IMR-90 (cell line): ENCODE measurements around the gene CCDC134. TPM values are rescaled to one million over a fixed set of nuclear protein-coding genes. Genes with fewer than 3 reads are reported as not detected.

Experiments used
- ATAC-seq: fragments of 200-7000 bp; cut with Tn5 transposase; 2 replicates; pipeline ENCODE4 v1.9.1; 2020; ENCODE audit warnings: low read depth, mild to moderate bottlenecking, moderate library complexity
- BruUV-seq: library from RNA; stranded (reverse); fragments of 400-500 nt; replicated peaks from 2 replicates; lab custom pipeline; 2021; lab: Mats Ljungman, UMichigan
- CTCF ChIA-PET: fragments of 300-600 bp; formaldehyde crosslinking; extraction: SDS; loops from one replicate; lab custom pipeline; 2021; ENCODE audit warnings: antibody characterized with exemption; lab: Yijun Ruan, JAX
- POLR2A ChIA-PET: fragments of 300-600 bp; sonication (Branson Sonifier 250); formaldehyde crosslinking; loops from one replicate; lab custom pipeline; 2022; ENCODE audit warnings: antibody characterized with exemption; ENCODE audit not compliant: unreplicated experiment; lab: Charles Lee
- DNase-seq: peaks from one replicate; pipeline ENCODE4 v3.0.0; 2013
- H2AFZ ChIP-seq: replicated peaks from 2 replicates; pipeline ENCODE3; 2013; ENCODE audit warnings: low read length, mild to moderate bottlenecking; ENCODE audit not compliant: poor library complexity
- H2AK5ac ChIP-seq: 2 replicates; pipeline ENCODE4 v1.6.1; 2013; ENCODE audit warnings: low read depth, low read length, inconsistent platforms
- H2AK9ac ChIP-seq: replicated peaks from 2 replicates; pipeline ENCODE3; 2013; ENCODE audit warnings: mild to moderate bottlenecking, low read depth, low read length, moderate library complexity; ENCODE audit not compliant: poor library complexity
- H2BK120ac ChIP-seq: 2 replicates; pipeline ENCODE4 v1.6.1; 2013; ENCODE audit warnings: low read depth, low read length, inconsistent platforms
- H2BK15ac ChIP-seq: 3 replicates; pipeline ENCODE4 v1.6.1; 2013; ENCODE audit warnings: low read depth, low read length, inconsistent platforms
- H2BK20ac ChIP-seq: 2 replicates; pipeline ENCODE4 v1.6.1; 2013; ENCODE audit warnings: low read depth, mild to moderate bottlenecking, inconsistent platforms, low read length, moderate library complexity
- H2BK5ac ChIP-seq: 2 replicates; pipeline ENCODE4 v1.6.1; 2013; ENCODE audit warnings: mild to moderate bottlenecking, low read depth, low read length, inconsistent platforms; ENCODE audit not compliant: poor library complexity, severe bottlenecking
- H3K14ac ChIP-seq: replicated peaks from 2 replicates; pipeline ENCODE4 v1.6.1; 2013; ENCODE audit warnings: low read depth, low read length, inconsistent platforms
- H3K18ac ChIP-seq: 2 replicates; pipeline ENCODE4 v1.6.1; 2013; ENCODE audit warnings: low read depth, low read length, control low read depth
- H3K23ac ChIP-seq: 2 replicates; pipeline ENCODE4 v1.6.1; 2013; ENCODE audit warnings: low read depth, low read length, inconsistent platforms
- H3K27ac ChIP-seq: 2 replicates; pipeline ENCODE4 v1.5.1; 2013; ENCODE audit warnings: mild to moderate bottlenecking, control low read depth, low read length; ENCODE audit not compliant: insufficient read depth
- H3K27me3 ChIP-seq: 2 replicates; pipeline ENCODE4 v1.6.1; 2013; ENCODE audit warnings: low read length; ENCODE audit not compliant: control insufficient read depth, insufficient read depth
- H3K36me3 ChIP-seq: 2 replicates; pipeline ENCODE4 v1.6.1; 2013; ENCODE audit warnings: low read length, mixed read lengths; ENCODE audit not compliant: control insufficient read depth, insufficient read depth
- H3K4ac ChIP-seq: 2 replicates; pipeline ENCODE4 v1.6.1; 2013; ENCODE audit warnings: low read depth, low read length, inconsistent platforms
- H3K4me1 ChIP-seq: 2 replicates; pipeline ENCODE4 v1.6.1; 2013; ENCODE audit warnings: low read length, mixed read lengths; ENCODE audit not compliant: control insufficient read depth, insufficient read depth
- H3K4me2 ChIP-seq: 2 replicates; pipeline ENCODE4 v1.6.1; 2013; ENCODE audit warnings: low read depth, mild to moderate bottlenecking, control low read depth, low read length, moderate library complexity
- H3K4me3 ChIP-seq: 2 replicates; pipeline ENCODE4 v1.5.1; 2013; ENCODE audit warnings: low read depth, mild to moderate bottlenecking, control low read depth, low read length, moderate library complexity; ENCODE audit not compliant: insufficient read depth
- H3K56ac ChIP-seq: 2 replicates; pipeline ENCODE4 v1.6.1; 2013; ENCODE audit warnings: low read length, inconsistent platforms; ENCODE audit not compliant: insufficient read depth; ENCODE audit errors: extremely low read depth
- H3K79me1 ChIP-seq, 2 experiments: 2 replicates each; pipeline ENCODE4 v1.6.1; 2013; ENCODE audit warnings: low read length in 2 of 2, inconsistent platforms in 1 of 2, low read depth in 1 of 2
- H3K9ac ChIP-seq: 2 replicates; pipeline ENCODE4 v1.6.1; 2013; ENCODE audit warnings: low read depth, low read length, control low read depth
- H3K9me1 ChIP-seq: 2 replicates; pipeline ENCODE4 v1.6.1; 2013; ENCODE audit warnings: low read length, inconsistent platforms; ENCODE audit not compliant: insufficient read depth
- H3K9me3 ChIP-seq: 2 replicates; pipeline ENCODE4 v1.6.1; 2013; ENCODE audit warnings: low read length; ENCODE audit not compliant: control insufficient read depth, insufficient read depth
- H4K20me1 ChIP-seq: 2 replicates; pipeline ENCODE4 v1.6.1; 2013; ENCODE audit warnings: low read length, inconsistent platforms; ENCODE audit not compliant: insufficient read depth
- H4K5ac ChIP-seq: 2 replicates; pipeline ENCODE4 v1.6.1; 2013; ENCODE audit warnings: mild to moderate bottlenecking, low read depth, low read length, control low read depth
- H4K8ac ChIP-seq, 2 experiments: 2 replicates each; pipeline ENCODE4 v1.6.1; 2013; ENCODE audit warnings: low read depth in 2 of 2, low read length in 2 of 2, control low read depth in 1 of 2, inconsistent platforms in 1 of 2
- H4K91ac ChIP-seq: 2 replicates; pipeline ENCODE4 v1.6.1; 2013; ENCODE audit warnings: low read depth, low read length, inconsistent platforms; ENCODE audit not compliant: insufficient read depth
- BHLHE40 ChIP-seq: fragments of 150-350 bp; IDR thresholded peaks from 2 replicates; pipeline ENCODE4 v1.6.1; 2016; ENCODE audit warnings: mild to moderate bottlenecking, low read depth, low read length
- CEBPB ChIP-seq: IDR thresholded peaks from 2 replicates; pipeline ENCODE4 v1.6.1; 2012; ENCODE audit warnings: low read depth, low read length, improper control_type of control experiment
- CHD1 ChIP-seq: IDR thresholded peaks from 2 replicates; pipeline ENCODE4 v1.6.1; 2012; ENCODE audit warnings: low read depth, low read length, improper control_type of control experiment
- CTCF ChIP-seq: conservative IDR thresholded peaks from 2 replicates; pipeline ENCODE4 v1.5.1; 2012; ENCODE audit warnings: mild to moderate bottlenecking, low read depth, low read length, improper control_type of control experiment
- ELK1 ChIP-seq: fragments of 150-350 bp; IDR thresholded peaks from 2 replicates; pipeline ENCODE4 v1.6.1; 2016; ENCODE audit warnings: low read depth, mild to moderate bottlenecking, low read length, moderate library complexity, borderline replicate concordance
- FOS ChIP-seq: fragments of 150-350 bp; IDR thresholded peaks from 2 replicates; pipeline ENCODE4 v1.6.1; 2016; ENCODE audit warnings: low read depth, low read length
- MAFK ChIP-seq: IDR thresholded peaks from 2 replicates; pipeline ENCODE4 v1.6.1; 2012; ENCODE audit warnings: low read depth, low read length, improper control_type of control experiment
- MAZ ChIP-seq: IDR thresholded peaks from 2 replicates; pipeline ENCODE4 v1.6.1; 2012; ENCODE audit warnings: low read depth, mild to moderate bottlenecking, low read length, improper control_type of control experiment, moderate library complexity, borderline replicate concordance
- MXI1 ChIP-seq: IDR thresholded peaks from 2 replicates; pipeline ENCODE4 v1.6.1; 2012; ENCODE audit warnings: low read depth, mild to moderate bottlenecking, low read length, moderate library complexity, borderline replicate concordance
- NFE2L2 ChIP-seq: fragments of 150-350 bp; IDR thresholded peaks from 2 replicates; pipeline ENCODE4 v1.6.1; 2016; ENCODE audit warnings: low read depth, mild to moderate bottlenecking, low read length
- POLR2A ChIP-seq: IDR thresholded peaks from 2 replicates; pipeline ENCODE4 v1.6.1; 2012; ENCODE audit warnings: mild to moderate bottlenecking, low read depth, low read length
- RAD21 ChIP-seq: IDR thresholded peaks from 2 replicates; pipeline ENCODE4 v1.6.1; 2012; ENCODE audit warnings: low read length, improper control_type of control experiment
- RCOR1 ChIP-seq: IDR thresholded peaks from 2 replicates; pipeline ENCODE4 v1.6.1; 2012; ENCODE audit warnings: mild to moderate bottlenecking, low read length, improper control_type of control experiment; ENCODE audit not compliant: insufficient replicate concordance
- RFX5 ChIP-seq: IDR thresholded peaks from 2 replicates; pipeline ENCODE4 v1.8.0; 2012; ENCODE audit warnings: low read depth, mild to moderate bottlenecking, low read length, moderate library complexity
- SMC3 ChIP-seq: fragments of 150-350 bp; IDR thresholded peaks from 2 replicates; pipeline ENCODE4 v1.6.1; 2016; ENCODE audit warnings: low read depth, mild to moderate bottlenecking, antibody characterized with exemption, low read length, moderate library complexity
- USF2 ChIP-seq: fragments of 150-350 bp; IDR thresholded peaks from 2 replicates; pipeline ENCODE4 v1.6.1; 2017; ENCODE audit warnings: mild to moderate bottlenecking, antibody characterized with exemption, low read length, low read depth
- WGBS, 2 experiments: methylation state at CpG; one replicate each; pipeline versions ENCODE4 v1.1.5 to v1.1.7; 2013; ENCODE audit warnings: missing lambda C conversion rate in 2 of 2; ENCODE audit not compliant: insufficient read length in 1 of 2; ENCODE audit errors: extremely low coverage in 2 of 2; 5-methylcytosine and 5-hydroxymethylcytosine counted together
- dilution Hi-C: fragments of 300-500 bp; cut with HindIII; formaldehyde crosslinking; loops from one replicate; pipeline ENCODE4 v1.14.3; 2018; ENCODE audit warnings: low sequenced_read_pairs; ENCODE audit not compliant: unreplicated experiment
- in situ Hi-C: fragments of 300-500 bp; cut with MboI; formaldehyde crosslinking; loops from 3 replicates; pipeline ENCODE4 v1.14.3; 2019; ENCODE audit warnings: low sequenced_read_pairs, inconsistent platforms, mixed read lengths
- intact Hi-C: fragments of 100-400 bp; cut with micrococcal nuclease; formaldehyde crosslinking; loops from 2 replicates; pipeline ENCODE4 v1.10.0; 2022
- polyA plus RNA-seq, 3 experiments: library from polyadenylated mRNA; depleted of rRNA; stranded (reverse); fragments of >200 nt; gene quantifications; 2 replicates each; pipeline ENCODE4 v1.2.3, GENCODE V29; 2012; ENCODE audit warnings: low replicate concordance in 1 of 3
- total RNA-seq: library from RNA; depleted of rRNA; stranded (reverse); fragments of >200 nt; gene quantifications from 2 replicates; pipeline ENCODE4 v1.2.3, GENCODE V29; 2012

Gene CCDC134
- total and polyA plus RNA-seq, 2 of the 4 experiments (the other 2 are of a cell fraction), result 5.1 to 7.0 TPM

GRCh38 chr22:41808400-41808799 is 7.9 kb downstream of the CCDC134 start:
- dilution Hi-C loops, result no loop called here
- no peak overlapping the region for H3K56ac ChIP-seq
- H3K27ac ChIP-seq, result no peak overlapping the region
- H3K14ac ChIP-seq, result no peak overlapping the region
- POLR2A ChIA-PET, result no interaction called here
- no peak overlapping the region for H2AK9ac ChIP-seq
- H3K9ac ChIP-seq, result no peak overlapping the region
- H3K4ac ChIP-seq, result no peak overlapping the region
- no peak overlapping the region for H2AFZ ChIP-seq
- in situ Hi-C loops, result no loop called here
- no peaks in the 10 kb centered on the region for H4K20me1 ChIP-seq
- CTCF ChIA-PET, result interaction anchor here (0.7 kb wide), 1 partner anchor 25 kb away, joined by 3 read pairs; the partner anchor contains the start of gene SREBF2
- no peak overlapping the region for H3K18ac ChIP-seq
- H2BK15ac ChIP-seq, result no peak overlapping the region
- no peak overlapping the region for H4K91ac ChIP-seq
- BruUV-seq, result no TSS peak
- 100% methylated on average over 1 of the region's 6 CpGs; no CpG with 5 or more reads in 1 of the 2 experiments for WGBS, 2 experiments
- peaks cover 2 to 12% of the 10 kb centered on the region in 2 experiments; a peak in 2 of 4 replicates for H3K79me1 ChIP-seq
- H3K27me3 ChIP-seq, result no peaks in the 10 kb centered on the region
- no peak overlapping the region for H3K4me3 ChIP-seq
- H3K9me3 ChIP-seq, result no peaks in the 10 kb centered on the region
- no peak overlapping the region for H3K4me2 ChIP-seq
- H4K5ac ChIP-seq, result no peak overlapping the region
- H4K8ac ChIP-seq, result no peak overlapping the region
- H2BK120ac ChIP-seq, result no peak overlapping the region
- no peak overlapping the region for H3K23ac ChIP-seq
- no peak overlapping the region for H2BK5ac ChIP-seq
- no peak for ATAC-seq
- intact Hi-C loops, result no loop called here
- H2AK5ac ChIP-seq, result no peak overlapping the region
- no peak for TF ChIP-seq SMC3
- no peak for TF ChIP-seq RFX5
- no peak for TF ChIP-seq POLR2A
- no peak for TF ChIP-seq CHD1
- no peak for TF ChIP-seq ELK1
- TF ChIP-seq CEBPB, result no peak
- no peak for TF ChIP-seq NFE2L2
- no peak for TF ChIP-seq RAD21
- no peak for TF ChIP-seq USF2
- no peak for TF ChIP-seq MXI1
- no peak for TF ChIP-seq CTCF
- TF ChIP-seq BHLHE40, result no peak
- TF ChIP-seq MAZ, result no peak
- no peak for TF ChIP-seq FOS
- no peak for TF ChIP-seq RCOR1
- no peak for TF ChIP-seq MAFK
- H3K36me3 ChIP-seq, result peaks cover 3% of the 10 kb centered on the region; the same call in 1 of the 2 replicates
- no peak overlapping the region for H2BK20ac ChIP-seq
- no peak for DNase-seq
- no peaks in the 10 kb centered on the region for H3K4me1 ChIP-seq
- peaks cover 6% of the 10 kb centered on the region for H3K9me1 ChIP-seq
